Esophagus squamous epithelium (tissue), 4 donors: Measurements from ENCODE around the gene SELENOO.

Source experiments
- POLR2A ChIP-seq, 4 donors: fragments of 450-650 bp; IDR thresholded peaks; one replicate each; pipeline ENCODE4 v1.6.1; 2017; ENCODE audit warnings: antibody characterized with exemption in 4 of 4, mild to moderate bottlenecking in 4 of 4, moderate library complexity in 3 of 4
- TF ChIP-seq, protein P1 (sequence below), 6 experiments: fragments of 450-650 bp in 4 of 6; fragments of 200-600 bp in 2 of 6; sonication (generic) in 2 of 6; IDR thresholded peaks; one replicate each; pipeline ENCODE4 v1.5.1; 2016 to 2019; ENCODE audit warnings: antibody characterized with exemption in 6 of 6, mild to moderate bottlenecking in 4 of 6, moderate library complexity in 4 of 6

DNA sequence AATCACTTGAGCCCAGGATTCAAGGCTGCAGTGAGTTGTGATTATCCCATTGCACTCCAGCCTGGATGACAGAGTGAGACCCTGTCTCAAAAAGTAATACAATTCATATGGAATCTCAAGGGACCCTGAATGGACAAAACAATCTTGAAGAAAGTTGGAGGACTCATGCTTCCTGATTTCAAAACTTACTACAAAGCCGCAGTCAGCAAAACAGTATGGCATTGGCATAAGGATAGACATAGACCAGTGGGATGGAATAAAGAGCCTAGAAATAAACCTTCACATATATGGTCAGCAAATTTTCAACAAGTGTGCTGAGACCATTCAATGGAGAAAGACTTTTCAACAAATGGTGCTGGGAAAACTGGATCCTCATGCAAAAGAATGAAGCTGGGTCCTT lies 2.5 kb downstream of the SELENOO start:
- TF ChIP-seq, protein P1, sequence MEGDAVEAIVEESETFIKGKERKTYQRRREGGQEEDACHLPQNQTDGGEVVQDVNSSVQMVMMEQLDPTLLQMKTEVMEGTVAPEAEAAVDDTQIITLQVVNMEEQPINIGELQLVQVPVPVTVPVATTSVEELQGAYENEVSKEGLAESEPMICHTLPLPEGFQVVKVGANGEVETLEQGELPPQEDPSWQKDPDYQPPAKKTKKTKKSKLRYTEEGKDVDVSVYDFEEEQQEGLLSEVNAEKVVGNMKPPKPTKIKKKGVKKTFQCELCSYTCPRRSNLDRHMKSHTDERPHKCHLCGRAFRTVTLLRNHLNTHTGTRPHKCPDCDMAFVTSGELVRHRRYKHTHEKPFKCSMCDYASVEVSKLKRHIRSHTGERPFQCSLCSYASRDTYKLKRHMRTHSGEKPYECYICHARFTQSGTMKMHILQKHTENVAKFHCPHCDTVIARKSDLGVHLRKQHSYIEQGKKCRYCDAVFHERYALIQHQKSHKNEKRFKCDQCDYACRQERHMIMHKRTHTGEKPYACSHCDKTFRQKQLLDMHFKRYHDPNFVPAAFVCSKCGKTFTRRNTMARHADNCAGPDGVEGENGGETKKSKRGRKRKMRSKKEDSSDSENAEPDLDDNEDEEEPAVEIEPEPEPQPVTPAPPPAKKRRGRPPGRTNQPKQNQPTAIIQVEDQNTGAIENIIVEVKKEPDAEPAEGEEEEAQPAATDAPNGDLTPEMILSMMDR (IDR thresholded peaks at IDR 0.05), result no peak
- no peak for TF ChIP-seq POLR2A (IDR thresholded peaks at IDR 0.05)
